DMS 273 (cell line): ENCODE measurements around the gene C9orf152.
A peak's percentile ranks its signal among the peaks of the same experiment; 100 is the strongest.
"Not testable (repeated sequence)": the region's sequence is repeated elsewhere in the genome, so short reads cannot be mapped to it uniquely, and the experiment has no call there.

Source experiments
- DNase-seq: peaks from one replicate; lab custom pipeline; 2025; ENCODE audit not compliant: unreplicated experiment; lab: John Stamatoyannopoulos, UW

Gene C9orf152

GRCh38 chr9:110214586-110215355 lies 6.8 kb upstream of the C9orf152 start:
- DNase-seq: no peak

- no peak for DNase-seq
Measured at GRCh38 chr9:110214090-110214489, 6.1 kb upstream of the C9orf152 start.

GRCh38 chr9:110213413-110214044 lies 5.6 kb upstream of the C9orf152 start:
- DNase-seq: no peak

GRCh38 chr9:110207071-110207641 lies 803 bp downstream of the C9orf152 start:
- no peak for DNase-seq

GRCh38 chr9:110206389-110206788 lies 1.6 kb downstream of the C9orf152 start:
- DNase-seq: peak; percentile 13

- DNase-seq: not testable (repeated sequence)
Measured at GRCh38 chr9:110205612-110206011, 2.3 kb downstream of the C9orf152 start.

- DNase-seq: no peak
Measured at GRCh38 chr9:110202232-110202631, 5.7 kb downstream of the C9orf152 start.

GRCh38 chr9:110199643-110200042 lies 8.3 kb downstream of the C9orf152 start:
- no peak for DNase-seq

GRCh38 chr9:110198357-110198756 lies 9.6 kb downstream of the C9orf152 start:
- no peak for DNase-seq

- DNase-seq: no peak
Measured at GRCh38 chr9:110197330-110198187, 10.4 kb downstream of the C9orf152 start.

- not testable (repeated sequence) for DNase-seq
Measured at GRCh38 chr9:110196084-110196499, 11.9 kb downstream of the C9orf152 start.

- no peak for DNase-seq
Measured at GRCh38 chr9:110192531-110193261, 15.3 kb downstream of the C9orf152 start.

- no peak for DNase-seq
Measured at GRCh38 chr9:110191615-110192014, 16.3 kb downstream of the C9orf152 start.

GRCh38 chr9:110189559-110190320 lies 18.2 kb downstream of the C9orf152 start:
- DNase-seq: no peak

- DNase-seq: no peak
Measured at GRCh38 chr9:110188991-110189390, 19.0 kb downstream of the C9orf152 start.

- DNase-seq: no peak
Measured at GRCh38 chr9:110188101-110188500, 19.9 kb downstream of the C9orf152 start.

GRCh38 chr9:110187126-110187525 lies 20.8 kb downstream of the C9orf152 start:
- DNase-seq: no peak

GRCh38 chr9:110186254-110186653 lies 21.7 kb downstream of the C9orf152 start:
- no peak for DNase-seq

GRCh38 chr9:110185806-110186205 lies 22.2 kb downstream of the C9orf152 start:
- DNase-seq: no peak
